KBM-7 (cell line): Measurements from ENCODE around the gene IQCH.
A peak's percentile ranks its signal among the peaks of the same experiment; 100 is the strongest.
"Not testable (repeated sequence)": the region's sequence is repeated elsewhere in the genome, so short reads cannot be mapped to it uniquely, and the experiment has no call there.

Experiments
- DNase-seq: peaks from one replicate; pipeline ENCODE4 v3.0.0-alpha.2; 2015
- in situ Hi-C: fragments of 300-500 bp; cut with MboI; formaldehyde crosslinking; loops from 2 replicates; pipeline ENCODE4 v1.14.3; 2020; ENCODE audit warnings: low sequenced_read_pairs, low pct_unique_long_range_greater_than_20kb, mixed read lengths

Gene IQCH

GRCh38 chr15:67411486-67411885 is 156.9 kb downstream of the IQCH start:
- no peak for DNase-seq
- in situ Hi-C loops = no loop called here

DNA sequence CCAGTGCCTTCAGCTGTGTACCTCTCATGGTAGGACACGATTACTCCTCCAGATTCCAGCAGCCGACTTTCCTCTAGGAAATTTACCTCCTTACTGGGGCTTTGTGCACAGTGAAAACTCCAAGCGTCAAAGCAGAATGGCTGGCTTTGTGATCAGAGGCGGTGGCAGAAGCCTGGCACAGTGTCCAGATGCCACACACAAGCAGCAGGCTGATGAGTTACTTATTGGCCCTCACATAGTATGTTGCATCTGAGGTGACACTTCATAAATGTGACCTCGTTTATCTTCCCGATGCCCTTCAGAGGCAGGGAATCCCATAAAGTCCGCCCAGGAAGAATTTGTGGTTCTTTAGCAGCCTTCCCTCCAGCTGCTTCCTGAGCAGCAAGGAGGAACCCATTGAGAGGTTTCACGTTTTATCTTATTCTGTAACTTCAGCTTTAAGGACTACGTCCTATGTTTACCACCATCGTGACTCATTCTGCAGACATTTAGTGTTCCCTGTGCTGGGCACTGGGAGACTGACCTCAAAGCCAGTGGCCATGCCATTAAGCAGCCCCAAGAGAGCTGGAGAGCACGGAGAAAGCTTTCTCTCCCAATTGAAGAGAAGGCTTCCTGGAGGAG is 159.3 kb downstream of the IQCH start:
- DNase-seq = peak; percentile 76
- in situ Hi-C loops = no loop called here

DNA sequence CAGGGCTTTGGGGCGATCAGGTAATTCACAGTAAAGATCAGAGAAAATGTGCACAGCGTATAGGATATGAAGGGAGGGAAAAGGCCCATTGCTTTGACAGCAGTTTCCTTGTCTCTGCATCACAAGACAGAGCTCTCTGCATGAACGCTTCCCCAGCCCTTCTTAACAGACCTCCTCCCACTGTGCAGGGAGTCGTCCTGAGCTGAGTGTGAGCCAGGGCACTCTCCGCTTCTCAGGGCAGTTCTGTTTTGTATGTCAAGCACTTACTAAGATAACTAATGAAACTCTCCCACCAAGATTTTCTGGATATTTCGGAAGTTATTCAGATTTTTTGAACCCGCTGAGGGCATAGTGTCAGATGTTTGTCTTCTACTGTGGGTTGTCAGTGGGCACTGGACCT is 160.6 kb downstream of the IQCH start:
- DNase-seq = no peak
- in situ Hi-C loops = no loop called here

- DNase-seq = no peak
- in situ Hi-C loops = no loop called here
Measured at GRCh38 chr15:67416891-67417290, 162.3 kb downstream of the IQCH start.

DNA sequence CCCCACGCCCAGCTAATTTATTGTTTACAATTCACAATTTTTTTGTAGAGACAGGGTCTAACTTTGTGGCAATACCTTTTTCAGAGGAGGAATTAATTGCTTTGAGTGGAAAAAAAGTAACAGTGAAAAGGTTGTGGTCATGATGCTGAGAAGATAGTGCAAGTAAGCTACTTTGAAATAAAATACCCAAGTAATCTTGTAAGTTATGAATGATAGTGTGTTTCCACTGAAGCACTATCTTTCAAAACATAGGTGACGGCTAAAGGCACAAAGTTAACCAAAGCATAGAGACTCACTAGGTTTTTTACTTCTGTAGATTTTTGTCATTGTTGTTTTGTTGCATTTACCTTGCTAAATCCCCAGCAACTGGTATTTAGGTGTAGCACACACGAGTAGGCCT is 165.1 kb downstream of the IQCH start:
- no peak for DNase-seq
- in situ Hi-C loops = no loop called here

GRCh38 chr15:67420137-67420536 is 165.6 kb downstream of the IQCH start:
- in situ Hi-C loops = no loop called here
- DNase-seq = no peak

DNA sequence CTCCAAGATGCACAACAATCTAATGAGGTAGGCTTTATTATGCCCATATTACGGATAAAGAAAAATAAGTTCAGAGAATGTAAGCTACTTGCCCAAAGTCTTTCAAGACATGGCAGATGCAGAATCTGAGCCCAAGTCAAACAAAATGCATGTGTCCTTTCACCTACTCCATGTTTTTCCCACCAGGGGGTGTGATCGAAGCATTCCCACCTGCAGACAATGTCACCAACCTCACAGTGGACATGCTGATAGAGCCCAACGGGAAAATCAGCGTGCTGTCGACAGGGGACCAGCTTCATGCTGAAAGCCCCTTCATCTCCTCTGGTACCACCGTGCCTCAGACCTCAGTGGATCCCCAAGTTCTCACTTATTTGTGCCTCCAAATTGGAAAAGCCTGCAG is 166.5 kb downstream of the IQCH start:
- DNase-seq = no peak
- in situ Hi-C loops = no loop called here

- in situ Hi-C loops = no loop called here
Measured at GRCh38 chr15:67422296-67422695, 167.7 kb downstream of the IQCH start.

GRCh38 chr15:67433495-67434099 is 179.0 kb downstream of the IQCH start:
- peak; percentile 88 for DNase-seq
- in situ Hi-C loops = no loop called here

More at GRCh38 chr15:67422296-67422695, 167.7 kb downstream of the IQCH start:
- DNase-seq = no peak

GRCh38 chr15:67436351-67437250 is 182.0 kb downstream of the IQCH start:
- in situ Hi-C loops, DNase-seq: not testable (repeated sequence)

DNA sequence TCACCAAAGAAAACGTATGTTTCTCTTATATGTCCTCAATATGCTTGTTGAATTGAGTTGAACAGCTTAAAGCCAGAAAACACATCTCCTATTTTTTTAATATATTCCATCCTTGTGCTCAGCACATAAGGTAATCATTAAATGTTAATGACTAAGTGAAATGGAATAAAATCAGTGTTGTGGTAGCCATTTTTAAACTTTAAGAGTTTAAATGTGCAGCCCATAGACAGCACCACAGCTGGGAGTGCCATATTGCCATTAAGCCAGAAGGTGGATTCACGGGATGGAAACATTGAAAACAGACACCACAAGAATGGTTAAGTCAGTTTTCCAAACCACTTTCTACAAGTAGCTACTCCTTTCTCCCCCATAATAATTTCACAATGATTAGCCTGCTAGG is 189.5 kb downstream of the IQCH start:
- in situ Hi-C loops = no loop called here
- no peak for DNase-seq

DNA sequence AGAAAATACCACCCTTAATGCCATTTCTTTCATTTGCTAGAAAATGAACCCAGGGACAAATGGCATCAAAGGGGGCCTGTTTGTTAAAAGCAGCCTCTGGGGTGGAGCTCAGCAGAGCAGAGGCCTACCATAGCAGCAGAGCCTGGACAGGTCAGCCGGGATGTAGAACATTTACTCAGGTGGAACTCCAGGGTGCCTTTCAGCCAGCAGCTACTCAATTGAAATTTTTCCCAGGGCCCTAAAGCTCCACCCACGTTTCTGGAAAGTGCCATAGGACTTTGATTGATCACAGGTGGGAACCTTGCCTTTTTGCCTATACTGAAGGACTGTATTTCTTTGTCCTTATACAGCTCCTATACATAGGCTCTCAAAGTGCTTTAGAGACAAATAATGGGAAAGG is 191.9 kb downstream of the IQCH start:
- no peak for DNase-seq
- in situ Hi-C loops = no loop called here

DNA sequence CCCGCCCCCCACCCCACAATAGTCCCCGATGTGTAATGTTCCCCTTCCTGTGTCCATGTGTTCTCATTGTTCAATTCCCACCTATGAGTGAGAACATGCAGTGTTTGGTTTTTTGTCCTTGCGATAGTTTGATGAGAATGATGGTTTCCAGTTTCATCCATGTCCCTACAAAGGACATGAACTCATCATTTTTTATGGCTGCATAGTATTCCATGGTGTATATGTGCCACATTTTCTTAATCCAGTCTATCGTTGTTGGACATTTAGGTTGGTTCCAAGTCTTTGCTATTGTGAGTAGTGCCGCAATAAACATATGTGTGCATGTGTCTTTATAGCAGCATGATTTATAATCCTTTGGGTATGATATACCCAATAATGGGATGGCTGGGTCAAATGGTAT is 193.8 kb downstream of the IQCH start:
- DNase-seq, in situ Hi-C loops: not testable (repeated sequence)

DNA sequence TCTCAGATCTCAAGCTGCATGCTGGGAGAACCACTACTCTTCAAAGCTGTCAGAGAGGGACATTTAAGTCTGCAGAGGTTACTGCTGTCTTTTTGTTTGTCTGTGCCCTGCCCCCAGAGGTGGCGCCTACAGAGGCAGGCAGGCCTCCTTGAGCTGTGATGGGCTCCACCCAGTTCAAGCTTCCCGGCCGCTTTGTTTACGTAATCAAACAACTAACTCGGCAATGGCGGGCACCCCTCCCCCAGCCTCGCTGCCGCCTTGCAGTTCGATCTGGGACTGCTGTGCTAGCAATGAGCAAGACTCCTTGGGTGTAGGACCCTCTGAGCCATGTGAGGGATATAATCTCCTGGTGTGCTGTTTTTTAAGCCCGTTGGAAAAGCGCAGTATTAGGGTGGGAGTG is 199.1 kb downstream of the IQCH start:
- DNase-seq, in situ Hi-C loops: not testable (repeated sequence)

DNA sequence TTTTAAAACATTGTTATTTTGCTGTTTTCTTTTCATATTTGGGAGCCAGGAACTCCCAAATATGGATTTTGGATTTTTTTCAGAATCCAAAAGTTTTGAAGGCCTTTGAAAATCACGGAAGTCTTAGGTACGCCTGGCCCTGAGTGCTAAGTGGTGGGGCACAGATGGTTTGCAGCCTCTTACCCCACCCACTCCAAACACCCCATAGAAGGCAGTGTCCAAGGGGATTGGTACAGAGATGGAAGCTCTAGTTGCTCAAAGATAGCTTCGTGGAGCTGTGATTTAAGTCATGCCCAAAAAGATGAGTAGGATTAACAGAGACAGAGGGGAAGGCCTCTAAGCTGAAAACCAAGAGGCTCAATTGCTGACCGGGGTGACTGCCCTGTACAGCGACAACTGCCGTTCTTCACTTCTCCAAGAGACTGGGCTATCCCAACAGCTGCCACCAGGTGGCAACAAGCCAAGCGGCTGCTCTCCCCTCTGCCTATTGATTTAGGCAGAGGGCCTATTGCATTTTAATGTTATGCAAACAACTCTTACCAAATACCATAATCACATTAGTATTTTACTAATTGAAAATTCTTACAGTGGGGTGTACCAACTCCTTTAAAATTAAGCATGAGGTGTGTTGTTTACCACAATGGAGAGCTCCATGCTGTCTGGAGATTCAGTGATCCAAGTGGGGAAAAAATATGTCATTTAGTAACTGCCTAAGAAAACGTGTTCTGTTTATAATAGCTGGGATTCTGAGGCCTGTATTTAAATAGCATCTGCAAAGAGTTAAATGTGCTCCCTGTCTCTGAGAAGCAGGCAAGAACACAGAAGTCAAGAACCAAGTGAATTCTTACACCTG is 202.3 kb downstream of the IQCH start:
- in situ Hi-C loops = no loop called here
- peak; percentile 89 for DNase-seq

- no peak for DNase-seq
- in situ Hi-C loops = no loop called here
Measured at GRCh38 chr15:67458331-67459029, 203.9 kb downstream of the IQCH start.

- in situ Hi-C loops = no loop called here
- no peak for DNase-seq
Measured at GRCh38 chr15:67460521-67460920, 205.9 kb downstream of the IQCH start.

DNA sequence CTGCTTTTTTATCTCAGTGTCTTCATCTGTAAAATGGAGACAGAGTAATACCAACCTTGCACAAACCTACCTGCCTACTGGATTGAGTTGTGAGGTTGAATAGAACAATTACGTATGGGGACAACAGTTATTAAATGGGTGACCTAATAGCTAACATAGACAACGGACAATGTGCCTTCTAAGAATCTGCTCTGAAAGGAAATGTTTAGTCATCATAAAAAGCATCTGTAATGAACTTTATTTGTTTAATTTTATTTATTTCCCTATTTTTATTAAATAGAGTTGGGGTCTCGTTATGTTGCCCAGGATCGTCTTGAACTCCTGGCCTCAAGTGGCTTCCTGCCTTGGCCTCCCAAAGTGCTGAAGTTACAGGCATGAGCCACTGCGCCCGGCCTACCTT is 207.1 kb downstream of the IQCH start:
- in situ Hi-C loops = no loop called here
- DNase-seq = no peak

DNA sequence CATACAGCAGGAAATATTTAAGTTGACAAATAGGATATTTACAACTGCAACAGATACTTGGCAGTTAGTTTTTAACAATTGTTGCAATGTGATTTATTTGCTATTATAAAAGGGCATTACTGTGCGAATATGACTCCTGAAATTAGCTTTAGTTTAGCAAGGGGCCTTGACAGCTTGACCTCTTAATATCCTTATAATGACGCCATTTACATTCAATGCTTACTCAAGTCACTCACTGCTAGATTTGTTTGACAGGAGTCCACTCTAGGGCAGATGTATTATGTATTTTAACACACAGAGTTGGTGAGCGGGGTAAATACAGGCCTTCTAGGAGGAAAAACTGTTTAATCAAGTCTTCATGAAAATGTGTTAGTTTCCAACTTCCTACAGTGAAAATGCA is 208.3 kb downstream of the IQCH start:
- DNase-seq = no peak
- in situ Hi-C loops = no loop called here
